GM19452 (cell line): ENCODE data around the gene LBHD2.
"Not testable (repeated sequence)": the region's sequence is repeated elsewhere in the genome, so short reads cannot be mapped to it uniquely, and the experiment has no call there.

Experiments
- ATAC-seq: cut with Tn5 transposase; IDR thresholded peaks from one replicate; pipeline ENCODE4 v1.9.1; 2021; ENCODE audit not compliant: unreplicated experiment

LBHD2 gene

DNA sequence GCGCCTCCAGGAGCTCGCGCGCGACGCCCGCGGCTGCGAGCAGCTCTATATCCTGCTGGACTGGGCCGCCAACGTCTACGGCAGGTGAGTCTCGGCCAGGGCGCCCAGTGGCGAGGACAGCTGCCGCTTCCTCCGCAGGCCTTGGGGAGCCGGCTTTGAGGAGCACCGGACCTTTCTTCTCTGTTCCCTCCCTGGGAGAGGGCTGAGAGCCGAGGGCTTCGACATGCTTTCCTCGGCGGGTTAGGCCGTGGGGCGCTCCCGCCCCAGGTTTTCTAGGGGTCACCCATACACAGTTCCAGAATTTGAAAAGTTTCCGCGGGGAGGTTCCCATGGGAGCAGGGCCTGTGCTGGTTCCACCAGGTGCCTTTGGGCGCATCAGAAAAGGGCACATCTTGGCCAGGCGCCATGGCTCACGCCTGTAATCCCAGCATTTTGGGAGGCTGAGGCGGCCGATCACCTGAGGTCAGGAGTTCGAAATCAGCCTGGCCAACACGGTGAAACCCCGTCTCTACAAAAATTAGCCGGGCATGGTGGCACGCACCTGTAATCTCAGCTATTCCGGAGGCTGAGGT is 18.8 kb downstream of the LBHD2 start:
- ATAC-seq, result no peak

DNA sequence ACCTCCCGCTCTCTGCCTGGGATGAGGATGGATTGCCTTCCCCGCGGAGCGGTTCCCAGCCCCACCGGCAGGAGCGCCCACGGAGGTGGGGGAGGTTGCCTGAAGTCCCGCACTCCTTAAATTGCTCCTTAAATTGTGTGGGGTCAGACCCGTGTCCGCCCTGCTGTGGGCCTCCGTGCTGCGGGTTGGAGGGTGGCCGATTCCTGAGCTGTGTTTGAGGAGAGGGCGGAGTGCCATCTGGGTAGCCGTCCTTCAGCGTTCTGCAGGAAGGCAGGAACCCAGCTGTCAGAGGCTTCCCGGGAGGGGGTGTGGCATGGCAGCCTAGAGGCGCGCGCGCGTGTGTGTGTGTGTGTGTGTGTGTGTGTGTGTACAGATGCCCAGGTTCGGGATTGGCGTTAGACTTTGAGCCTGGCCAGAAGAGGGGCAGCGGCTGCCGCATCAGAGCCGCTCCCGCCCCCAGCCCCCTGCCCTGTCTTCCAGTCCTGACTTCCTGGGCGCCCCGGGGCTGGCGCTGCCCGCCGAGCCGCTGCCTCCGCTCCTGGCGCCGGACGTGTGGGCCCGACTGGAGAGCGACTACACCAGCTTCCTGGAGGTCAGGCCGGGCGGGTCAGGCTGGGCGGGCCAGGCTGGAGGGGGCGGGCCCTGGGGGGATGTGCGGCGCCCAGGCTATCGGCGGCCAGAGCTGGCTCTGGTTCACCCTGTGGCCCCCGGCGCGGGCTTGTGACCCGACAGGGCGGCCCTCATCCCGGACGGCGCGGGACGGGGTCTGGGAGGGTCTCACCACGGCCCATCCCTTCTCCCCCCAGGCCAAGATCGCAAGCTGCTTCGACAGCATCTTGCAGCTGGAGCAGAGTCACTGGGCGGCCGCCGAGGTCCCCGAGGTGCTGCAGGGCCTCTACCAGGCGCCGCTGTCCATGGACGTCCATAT is 19.7 kb downstream of the LBHD2 start:
- no peak for ATAC-seq

DNA sequence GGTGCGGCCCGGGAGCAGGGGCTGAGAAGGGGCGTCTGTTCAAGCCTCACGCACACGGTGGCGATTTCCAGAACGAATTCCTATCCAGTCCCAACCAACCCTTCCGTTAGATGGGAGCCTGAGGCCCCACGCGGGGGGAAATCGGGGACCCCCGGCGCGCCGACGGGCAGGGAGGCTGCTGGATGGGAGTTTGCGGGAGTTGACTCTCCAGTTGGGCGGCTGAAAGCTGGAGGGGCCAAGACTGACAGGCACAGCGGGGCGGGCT is 20.3 kb downstream of the LBHD2 start:
- ATAC-seq, result no peak

DNA sequence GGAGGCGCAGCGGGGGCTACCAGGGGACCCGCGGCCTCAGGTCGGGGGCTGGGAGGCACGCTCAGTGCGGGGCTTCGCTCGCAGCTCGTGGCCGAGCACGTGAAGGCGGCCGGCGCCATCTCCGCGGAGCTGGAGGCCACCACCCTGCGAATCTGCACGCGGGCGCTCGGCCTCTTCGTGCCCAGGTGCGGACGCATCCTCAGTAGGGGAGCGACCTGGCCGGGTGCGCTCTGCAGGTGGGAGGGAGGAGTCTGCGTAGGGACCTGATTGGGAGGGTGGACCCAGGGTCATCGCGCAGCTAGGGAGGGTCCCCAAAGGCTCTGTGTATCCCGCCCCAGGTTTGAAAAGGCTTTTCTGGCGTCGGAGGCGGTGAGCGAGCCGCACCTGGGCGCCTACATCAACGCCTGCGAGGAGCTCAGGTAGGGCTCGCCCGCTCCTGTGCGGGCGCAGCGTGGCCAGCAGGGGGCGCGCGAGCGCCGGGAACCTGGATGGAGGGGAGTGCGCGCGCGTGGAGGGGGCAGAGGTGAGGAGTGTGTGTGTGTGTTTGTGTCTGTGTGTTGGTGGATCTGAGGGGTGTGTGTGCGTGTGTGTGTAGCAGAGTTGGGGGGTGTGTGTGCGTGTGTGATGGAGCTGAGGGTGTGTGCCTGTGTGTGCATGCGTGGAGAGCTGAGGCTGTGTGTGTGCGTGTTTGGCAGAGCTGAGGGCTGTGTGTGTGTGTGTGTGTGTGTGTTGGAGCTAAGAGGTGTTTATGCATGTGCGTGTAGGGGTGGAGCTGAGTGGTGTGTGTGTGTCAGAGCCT is 20.8 kb downstream of the LBHD2 start:
- no peak for ATAC-seq

DNA sequence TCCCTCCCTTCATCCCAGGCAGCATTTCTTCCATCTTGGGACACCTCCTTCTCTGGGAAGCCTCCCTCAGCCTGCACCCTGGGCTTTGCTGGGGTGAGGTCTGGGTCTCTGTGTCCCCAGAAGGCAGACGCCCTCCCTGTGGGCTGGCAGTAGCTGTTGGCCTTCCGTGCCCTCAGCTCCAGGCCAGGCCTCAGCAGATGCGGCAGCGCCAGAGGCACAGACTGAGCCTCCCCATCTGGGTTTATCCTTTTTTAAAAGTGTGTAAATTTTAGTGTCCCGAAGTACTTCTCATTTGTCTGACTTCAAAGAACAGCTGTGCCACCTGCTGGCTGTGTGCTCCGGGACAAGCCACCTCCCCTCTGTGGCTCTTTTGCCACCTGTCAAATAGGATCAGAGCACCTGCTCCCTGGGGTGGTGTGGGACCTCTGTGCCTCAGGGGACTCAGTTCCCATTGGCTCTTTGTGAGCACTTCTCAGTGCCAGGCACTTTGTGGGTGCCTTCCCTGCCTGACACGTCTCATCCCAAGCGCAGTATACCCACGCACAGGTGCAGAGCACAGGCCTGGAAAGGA is 21.7 kb downstream of the LBHD2 start:
- no peak for ATAC-seq

DNA sequence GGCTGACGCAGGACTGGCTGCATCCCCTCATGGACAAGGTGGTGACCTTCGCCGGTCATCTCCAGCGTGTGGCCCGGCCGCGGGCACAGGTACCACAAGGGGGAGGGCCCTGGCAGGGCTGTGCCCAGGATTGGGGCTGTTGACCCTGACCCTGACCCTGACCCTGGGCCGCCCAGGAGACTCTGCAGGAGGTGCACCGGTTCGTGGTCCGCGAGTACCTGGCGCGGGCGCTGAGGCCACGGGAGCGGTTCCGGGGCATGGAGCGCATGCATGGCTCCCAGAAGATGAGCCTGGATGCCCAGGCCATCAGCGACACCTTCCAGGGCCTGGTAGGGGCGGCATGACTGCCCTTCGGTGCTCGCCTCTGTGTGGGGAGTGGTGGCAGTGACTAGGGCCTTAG is 23.4 kb downstream of the LBHD2 start:
- no peak for ATAC-seq

DNA sequence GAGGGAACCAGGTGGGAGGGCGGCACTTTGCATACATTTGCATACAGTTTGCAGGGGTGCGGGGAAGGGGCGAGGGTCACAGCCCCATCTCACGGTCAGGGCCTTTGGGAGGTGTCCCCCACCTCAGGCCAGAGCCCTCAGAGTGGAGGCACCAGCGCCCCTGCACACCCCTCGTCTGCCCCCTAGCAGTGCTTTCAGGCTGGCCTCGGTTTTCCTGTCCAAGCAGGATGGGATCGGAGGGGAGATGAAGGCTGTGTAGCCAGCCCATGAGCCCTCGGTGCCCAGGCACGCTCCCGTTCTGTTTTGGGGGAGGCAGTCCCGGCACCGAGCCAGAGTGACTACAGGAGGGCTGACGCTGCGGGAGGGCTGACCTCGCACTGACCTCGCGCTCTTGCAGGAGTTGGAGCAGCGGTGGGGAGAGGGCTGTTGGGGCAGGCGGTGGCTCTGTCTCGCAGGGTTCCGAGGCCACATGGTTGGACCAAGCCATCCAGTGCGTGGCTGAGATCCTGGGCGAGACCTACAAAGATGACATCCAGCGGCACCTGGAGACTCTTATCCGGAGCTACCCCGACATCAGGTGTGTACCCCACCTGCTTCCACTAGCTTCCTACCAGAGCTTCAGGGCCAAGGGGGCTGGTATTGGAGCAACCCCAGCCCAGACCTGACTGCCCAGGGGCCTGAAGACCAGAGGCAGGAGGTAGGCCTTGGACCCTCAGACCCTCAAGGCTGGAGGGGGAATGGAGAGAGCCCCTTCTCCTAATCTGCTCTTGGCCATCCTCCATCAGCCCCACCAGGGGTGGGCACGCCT is 24.1 kb downstream of the LBHD2 start:
- no peak for ATAC-seq

DNA sequence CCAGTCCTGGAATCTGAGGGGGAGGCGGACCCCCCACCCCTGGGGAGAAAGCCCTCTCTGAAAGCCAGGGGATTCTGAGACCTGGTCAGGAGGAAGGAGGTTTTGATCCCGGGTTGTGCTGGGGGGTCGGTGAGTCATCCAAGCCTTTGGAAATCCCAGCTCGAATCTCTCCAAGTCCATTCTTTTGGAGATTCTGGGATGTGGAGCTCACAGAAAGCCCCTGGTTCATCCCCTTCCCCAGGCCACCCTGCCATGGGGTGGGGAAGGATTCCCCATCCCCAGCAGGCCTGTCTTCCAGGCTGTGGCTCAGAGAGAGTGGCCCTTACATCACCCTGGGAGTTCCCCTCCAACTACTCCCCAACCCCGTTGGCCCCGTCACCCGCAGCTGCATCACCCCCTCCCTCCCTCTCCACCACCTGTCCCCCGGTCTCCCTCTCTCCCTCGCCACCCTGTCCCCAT is 24.8 kb downstream of the LBHD2 start:
- no peak for ATAC-seq

DNA sequence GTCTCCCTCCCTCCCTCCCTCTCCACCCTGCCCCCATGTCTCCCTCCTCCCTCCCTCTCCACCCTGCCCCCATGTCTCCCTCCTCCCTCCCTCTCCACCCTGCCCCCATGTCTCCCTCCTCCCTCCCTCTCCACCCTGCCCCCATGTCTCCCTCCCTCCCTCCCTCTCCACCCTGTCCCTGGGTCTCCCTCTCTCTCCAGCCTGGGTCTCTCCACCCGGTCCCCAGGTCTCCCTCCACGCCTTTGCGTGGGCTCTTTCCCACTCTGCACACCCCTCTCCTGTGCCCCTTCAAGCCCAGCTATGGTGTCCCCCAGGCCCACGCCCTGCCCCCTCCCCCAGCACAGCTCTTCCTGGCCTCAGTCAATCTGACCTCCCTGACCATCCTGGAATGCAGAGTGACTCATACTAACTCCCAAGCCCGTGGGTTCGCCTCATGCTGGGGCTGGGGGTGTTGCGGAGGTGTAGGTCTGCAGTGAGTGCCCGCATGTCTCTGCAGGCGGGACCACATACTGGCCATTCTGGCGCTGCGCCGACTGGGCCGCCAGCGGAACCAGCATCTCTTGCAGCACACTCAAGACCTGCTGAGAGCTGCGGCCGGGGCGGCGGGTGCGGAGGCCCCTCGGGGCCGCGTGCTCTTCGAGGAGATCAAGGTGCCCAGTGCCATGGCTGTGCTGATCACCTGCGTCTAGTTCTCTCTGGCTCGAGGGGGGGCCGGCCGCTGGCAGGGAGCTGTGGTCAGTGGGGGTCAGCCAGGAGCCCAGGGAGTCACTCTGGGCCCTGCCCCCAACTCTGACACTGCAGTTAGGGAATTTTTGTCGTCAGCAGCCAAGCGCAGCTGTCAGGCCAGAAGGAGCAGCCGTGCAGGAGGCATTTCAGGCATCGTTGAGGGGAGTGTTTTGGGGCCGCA is 25.8 kb downstream of the LBHD2 start:
- ATAC-seq, result no peak

DNA sequence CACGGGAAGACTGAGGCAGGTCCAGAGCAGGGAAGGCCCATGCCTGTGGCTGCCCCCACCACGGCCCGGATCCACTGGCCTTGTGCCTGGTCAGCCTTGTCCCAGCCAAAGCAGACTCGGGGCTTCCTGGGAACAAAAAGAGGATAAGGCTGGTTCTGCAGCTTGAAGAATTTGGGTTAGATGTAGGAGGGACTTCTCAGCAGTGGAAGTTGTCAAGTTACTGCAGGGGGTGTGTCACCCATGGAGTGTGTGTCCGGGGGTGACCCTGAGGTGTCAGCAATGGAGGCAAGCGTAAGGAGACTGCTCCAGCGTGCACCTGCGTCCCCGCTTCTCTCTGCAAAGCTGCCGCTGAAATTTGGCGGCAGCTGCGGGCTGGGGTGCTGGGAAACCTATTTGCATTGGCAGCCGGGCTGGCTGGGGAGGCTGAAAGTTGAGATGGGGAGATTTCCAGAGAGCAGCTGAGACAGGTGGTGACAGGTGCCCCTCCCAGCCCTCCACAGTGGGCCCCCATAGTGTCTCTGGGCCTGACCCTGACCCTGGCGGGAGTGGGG is 26.7 kb downstream of the LBHD2 start:
- ATAC-seq, result no peak

DNA sequence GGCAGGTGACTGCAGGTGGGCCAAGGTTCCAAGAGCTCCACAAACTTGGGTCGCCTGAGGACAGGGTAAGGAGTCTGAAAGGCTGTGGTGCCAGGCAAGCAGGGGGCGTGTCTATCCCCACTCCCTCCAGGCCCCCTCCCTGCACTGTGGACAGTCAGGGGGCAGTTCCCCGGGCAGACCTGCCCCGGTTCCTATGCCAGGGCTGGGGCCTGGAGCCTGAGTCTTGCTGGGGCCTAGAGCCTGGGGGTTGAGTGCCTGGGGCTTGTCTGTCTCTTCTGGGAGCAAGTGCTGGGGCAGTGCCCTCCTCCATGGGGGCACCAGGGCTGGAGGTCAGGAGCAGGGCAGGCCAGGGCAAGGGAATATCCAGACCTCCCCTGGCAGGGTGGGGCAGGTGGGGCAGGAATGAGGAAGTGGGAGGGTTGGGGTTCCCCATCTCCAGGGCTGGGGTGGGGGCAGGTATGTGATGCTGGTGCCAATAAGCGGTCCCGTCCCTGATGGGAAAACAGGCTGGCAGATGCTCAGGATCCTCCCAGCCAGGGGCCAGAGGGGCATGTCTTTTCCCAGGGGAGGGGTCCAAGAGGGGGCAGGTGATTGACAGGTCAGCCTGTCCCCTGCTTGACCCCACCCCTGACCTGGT is 27.3 kb downstream of the LBHD2 start:
- ATAC-seq, result no peak

DNA sequence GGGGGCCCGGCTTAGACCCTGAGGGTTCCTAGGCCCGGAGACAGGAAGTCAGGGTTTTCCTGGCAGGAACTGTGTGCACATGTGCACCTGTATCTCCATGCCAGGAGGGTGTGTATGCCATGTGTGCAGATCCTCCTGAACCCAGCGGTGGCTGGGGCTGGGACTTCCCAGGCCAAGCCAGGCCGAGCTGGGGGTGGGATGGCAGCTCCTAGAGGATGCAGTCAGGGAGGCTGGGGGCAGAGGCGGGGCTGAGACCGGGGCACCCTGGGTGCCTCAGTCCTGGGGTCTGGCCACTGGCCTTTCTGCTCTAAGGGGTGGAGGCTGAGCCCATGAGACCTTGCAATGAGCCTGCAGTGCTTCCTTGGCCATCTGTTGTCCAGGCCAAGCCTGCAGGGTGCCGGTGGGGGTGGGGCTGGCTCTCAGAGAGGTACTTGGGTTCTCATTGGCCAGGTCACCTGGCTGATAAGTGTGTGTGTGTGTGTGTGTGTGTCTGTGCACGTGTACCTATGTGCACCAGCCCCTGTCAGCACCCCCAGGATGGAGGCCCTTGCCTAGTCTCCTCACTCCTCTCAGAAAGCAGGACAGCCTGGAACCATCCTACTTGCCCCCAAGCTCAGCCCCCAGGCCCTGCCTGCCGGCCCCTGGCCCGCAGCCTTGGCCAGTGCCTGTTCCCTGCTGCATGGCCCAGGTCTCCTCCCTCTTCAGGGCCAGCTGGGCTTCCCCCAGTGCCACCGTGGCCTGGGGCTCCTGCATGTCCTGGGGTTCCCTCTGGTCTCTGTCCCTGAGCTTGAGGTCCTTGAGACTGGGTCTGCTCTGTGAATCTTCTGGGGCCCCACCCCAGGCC is 28.6 kb downstream of the LBHD2 start:
- no peak for ATAC-seq

DNA sequence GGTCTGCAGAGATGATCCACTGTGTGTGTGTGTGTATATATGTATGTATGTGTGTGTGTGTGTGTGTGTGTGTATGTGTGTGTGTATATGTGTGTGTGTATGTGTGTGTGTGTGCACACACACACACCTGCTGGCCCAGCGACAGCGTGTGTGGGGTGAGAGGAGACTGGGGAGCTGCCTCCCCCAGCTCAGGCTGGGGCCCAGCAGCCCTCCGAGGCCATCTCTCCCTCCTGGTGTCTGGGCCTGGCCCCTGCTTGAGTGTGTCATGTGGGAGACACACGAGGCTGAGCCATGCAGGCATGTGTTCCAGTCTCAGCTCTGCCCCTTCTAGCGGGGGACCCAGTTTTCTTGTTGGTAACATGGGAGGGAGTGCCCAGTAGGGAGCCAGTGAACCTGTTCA is 29.3 kb downstream of the LBHD2 start:
- no peak for ATAC-seq

DNA sequence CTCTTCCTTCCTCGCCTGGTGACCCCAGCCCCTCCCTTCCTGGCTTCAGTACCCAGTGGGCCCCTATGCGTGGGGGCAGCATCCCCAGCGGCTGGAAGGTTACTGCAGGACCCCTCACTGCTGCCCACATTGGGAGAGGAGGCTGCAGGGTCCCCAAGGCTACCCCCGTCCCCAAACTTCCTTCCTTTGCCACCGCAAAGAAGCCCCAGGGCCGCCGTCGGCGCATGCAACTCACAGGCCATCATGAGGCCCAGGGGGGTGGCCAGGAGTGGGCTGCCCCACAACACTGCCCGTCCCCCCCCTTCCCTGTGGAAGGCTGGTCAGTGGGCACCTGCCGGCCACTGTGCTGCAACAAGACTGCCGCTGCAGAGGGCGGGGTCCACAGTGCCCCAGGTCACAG is 29.8 kb downstream of the LBHD2 start:
- no peak for ATAC-seq

DNA sequence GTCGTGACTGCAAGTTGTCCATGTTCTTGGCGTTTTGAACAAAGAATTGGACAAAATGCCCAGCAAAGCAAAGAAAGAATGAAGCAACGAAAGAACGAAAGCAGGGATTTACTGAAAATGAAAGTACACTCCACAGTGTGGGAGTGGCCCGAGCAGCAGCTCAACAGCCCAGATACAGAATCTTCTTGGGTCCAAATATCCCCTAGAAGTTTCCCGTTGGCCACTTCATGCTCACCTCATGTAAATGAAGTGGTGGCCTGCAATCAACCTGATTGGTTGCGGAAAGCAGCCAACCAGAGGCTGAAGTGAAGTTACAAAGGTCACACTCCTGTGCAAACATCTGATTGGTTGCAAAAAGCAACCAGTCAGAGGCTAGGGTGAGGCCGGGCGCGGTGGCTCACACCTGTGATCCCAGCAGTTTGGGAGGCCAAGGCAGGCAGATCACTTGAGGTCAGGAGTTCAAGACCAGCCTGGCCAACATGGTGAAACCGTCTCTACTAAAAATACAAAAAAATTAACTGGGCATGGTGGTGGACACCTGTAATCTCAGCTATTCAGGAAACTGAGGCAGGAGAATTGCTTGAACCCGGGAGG is 31.2 kb downstream of the LBHD2 start:
- not testable (repeated sequence) for ATAC-seq

DNA sequence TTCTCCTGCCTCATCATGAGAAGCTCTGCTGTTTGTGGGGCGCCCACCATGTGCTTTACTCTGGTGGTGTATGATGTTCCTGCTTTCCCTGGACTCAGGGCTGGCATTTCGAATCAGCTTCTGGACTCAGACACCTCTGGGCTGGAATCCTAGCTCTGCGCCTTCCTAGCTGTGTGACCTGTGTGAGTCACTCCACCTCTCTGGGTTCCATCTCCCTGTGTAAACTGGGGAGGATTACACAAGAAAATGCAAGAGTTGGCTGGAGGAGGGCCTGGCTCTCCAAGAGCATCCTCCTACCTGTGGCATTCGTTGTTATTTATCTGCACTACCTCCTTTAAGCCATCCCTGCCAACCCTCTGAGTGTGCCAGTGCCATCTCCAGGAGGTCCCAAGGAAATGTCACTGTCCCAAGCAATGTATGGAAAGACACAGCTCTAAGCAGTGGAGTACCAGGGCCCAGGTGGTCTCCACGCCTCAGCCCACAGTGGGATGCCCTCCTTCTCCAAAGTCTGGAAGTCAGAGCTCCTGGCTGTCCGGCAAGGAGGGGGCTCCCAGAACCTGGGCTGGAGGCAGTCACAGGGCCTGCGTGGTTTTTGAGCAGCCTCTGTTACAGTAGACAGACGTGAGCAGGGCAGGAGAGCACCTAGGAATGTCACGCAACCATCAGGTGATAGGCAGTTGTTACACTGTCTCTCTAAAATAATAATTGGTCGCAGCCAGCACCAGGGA is 32.0 kb downstream of the LBHD2 start:
- no peak for ATAC-seq

DNA sequence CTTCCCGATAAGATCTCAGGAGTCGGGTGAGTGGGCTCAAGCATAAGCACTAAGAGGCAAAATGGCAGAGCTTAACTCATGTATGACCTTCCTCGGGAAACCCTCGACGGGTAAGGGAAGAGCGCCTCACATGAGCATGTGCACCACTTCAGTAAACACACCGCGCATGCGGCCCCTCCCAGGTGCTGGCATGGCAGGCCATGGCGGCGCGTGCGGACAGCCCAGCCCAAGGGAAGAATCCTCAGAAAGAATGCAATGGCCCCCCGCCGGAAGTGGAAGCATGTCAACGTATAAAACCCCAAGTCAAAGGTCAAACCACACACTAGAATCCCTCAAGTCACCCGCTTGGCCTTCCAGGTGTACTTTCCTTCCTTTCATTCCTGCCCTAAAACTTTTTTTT is 32.6 kb downstream of the LBHD2 start:
- ATAC-seq, result no peak
